NB4 (cell line): ENCODE measurements around the gene MAGI1.

Source experiments
- POLR2A ChIP-seq: IDR thresholded peaks from 2 replicates; pipeline ENCODE4 v1.6.1; 2011; ENCODE audit warnings: mild to moderate bottlenecking; ENCODE audit not compliant: insufficient read length; ENCODE audit errors: extremely low read depth
- TF ChIP-seq, protein P1 (sequence below): IDR thresholded peaks from one replicate; pipeline ENCODE4 v1.5.1; 2012; ENCODE audit warnings: low read depth, low read length

DNA sequence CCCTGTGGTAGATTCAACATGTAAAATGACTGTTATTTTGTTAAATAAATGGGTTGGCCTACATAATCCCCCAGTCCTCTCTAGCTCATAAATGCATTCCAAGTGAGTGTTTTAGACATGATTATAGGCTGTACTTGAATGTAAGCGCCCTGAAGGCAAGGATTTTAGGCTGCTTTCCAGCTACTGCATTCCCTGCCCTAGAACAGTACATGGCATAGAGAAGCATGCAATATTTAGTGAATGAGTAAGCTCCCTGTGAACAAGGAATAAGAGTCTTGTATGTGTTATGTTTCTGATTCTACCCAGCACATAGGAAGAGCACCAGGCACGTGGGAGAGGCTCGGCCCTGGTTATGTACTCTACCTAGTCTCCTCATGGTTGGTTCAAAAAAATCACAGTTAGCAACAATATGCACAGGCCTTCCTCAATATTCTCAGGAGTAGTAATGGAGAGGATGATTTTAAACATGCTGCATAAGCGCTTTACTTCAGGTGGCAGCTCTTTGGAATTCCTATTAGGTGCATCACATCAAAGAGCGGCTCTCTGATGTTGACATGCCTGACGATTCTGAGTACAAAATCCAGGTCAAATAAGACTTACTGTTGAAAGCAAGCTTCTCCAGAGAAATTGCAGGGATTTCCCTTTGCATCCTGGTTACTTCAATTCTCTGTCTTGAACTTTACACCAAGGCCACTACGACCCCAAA, 456.6 kb downstream of the MAGI1 start:
- TF ChIP-seq, protein P1, sequence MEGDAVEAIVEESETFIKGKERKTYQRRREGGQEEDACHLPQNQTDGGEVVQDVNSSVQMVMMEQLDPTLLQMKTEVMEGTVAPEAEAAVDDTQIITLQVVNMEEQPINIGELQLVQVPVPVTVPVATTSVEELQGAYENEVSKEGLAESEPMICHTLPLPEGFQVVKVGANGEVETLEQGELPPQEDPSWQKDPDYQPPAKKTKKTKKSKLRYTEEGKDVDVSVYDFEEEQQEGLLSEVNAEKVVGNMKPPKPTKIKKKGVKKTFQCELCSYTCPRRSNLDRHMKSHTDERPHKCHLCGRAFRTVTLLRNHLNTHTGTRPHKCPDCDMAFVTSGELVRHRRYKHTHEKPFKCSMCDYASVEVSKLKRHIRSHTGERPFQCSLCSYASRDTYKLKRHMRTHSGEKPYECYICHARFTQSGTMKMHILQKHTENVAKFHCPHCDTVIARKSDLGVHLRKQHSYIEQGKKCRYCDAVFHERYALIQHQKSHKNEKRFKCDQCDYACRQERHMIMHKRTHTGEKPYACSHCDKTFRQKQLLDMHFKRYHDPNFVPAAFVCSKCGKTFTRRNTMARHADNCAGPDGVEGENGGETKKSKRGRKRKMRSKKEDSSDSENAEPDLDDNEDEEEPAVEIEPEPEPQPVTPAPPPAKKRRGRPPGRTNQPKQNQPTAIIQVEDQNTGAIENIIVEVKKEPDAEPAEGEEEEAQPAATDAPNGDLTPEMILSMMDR, result no peak
- no peak for TF ChIP-seq POLR2A
